NOMO-1 (cell line): ENCODE results near the gene TAB3.

Experiments
- DNase-seq, 2 experiments: peaks; one replicate each; lab custom pipeline; 2025; ENCODE audit not compliant: unreplicated experiment in 2 of 2; lab: John Stamatoyannopoulos, UW

TAB3 gene

GRCh38 chrX:30889147-30890140 lies at the start of gene TAB3:
TSS of gene TAB3 (minus strand) at chrX:30889254. CDS start at chrX:30859588, 29,666 bp downstream.
- DNase-seq: peak; percentile 91 to 92

GRCh38 chrX:30938295-30938694 lies 49.2 kb upstream of the TAB3 start:
- DNase-seq: no peak

GRCh38 chrX:30935985-30936384 lies 46.9 kb upstream of the TAB3 start:
- DNase-seq: peak in 1 of 2 experiments; percentile 3

GRCh38 chrX:30931920-30932319 lies 42.9 kb upstream of the TAB3 start:
- DNase-seq: peak; percentile 28 to 53

GRCh38 chrX:30930679-30931078 lies 41.6 kb upstream of the TAB3 start:
- DNase-seq: no peak

- DNase-seq: no peak
Measured at GRCh38 chrX:30930143-30930542, 41.1 kb upstream of the TAB3 start.

GRCh38 chrX:30920271-30920670 lies 31.2 kb upstream of the TAB3 start:
- no peak for DNase-seq

GRCh38 chrX:30918480-30918879 lies 29.4 kb upstream of the TAB3 start:
- no peak for DNase-seq

GRCh38 chrX:30913492-30913891 lies 24.4 kb upstream of the TAB3 start:
- DNase-seq: no peak

- peak; percentile 82 to 95 for DNase-seq
Measured at GRCh38 chrX:30910124-30910860, 21.2 kb upstream of the TAB3 start.

GRCh38 chrX:30906726-30907125 lies 17.7 kb upstream of the TAB3 start:
- no peak for DNase-seq

GRCh38 chrX:30905321-30905720 lies 16.3 kb upstream of the TAB3 start:
- no peak for DNase-seq

- DNase-seq: no peak
Measured at GRCh38 chrX:30904632-30905031, 15.6 kb upstream of the TAB3 start.

GRCh38 chrX:30904186-30904585 lies 15.1 kb upstream of the TAB3 start:
- DNase-seq: no peak

- no peak for DNase-seq
Measured at GRCh38 chrX:30900227-30900626, 11.2 kb upstream of the TAB3 start.

- no peak for DNase-seq
Measured at GRCh38 chrX:30898886-30899285, 9.8 kb upstream of the TAB3 start.

GRCh38 chrX:30895370-30895769 lies 6.3 kb upstream of the TAB3 start:
- no peak for DNase-seq

- DNase-seq: no peak
Measured at GRCh38 chrX:30893206-30893605, 4.2 kb upstream of the TAB3 start.

- DNase-seq: no peak
Measured at GRCh38 chrX:30892591-30892990, 3.5 kb upstream of the TAB3 start.

GRCh38 chrX:30888526-30889146 lies 418 bp downstream of the TAB3 start:
- no peak for DNase-seq

GRCh38 chrX:30887721-30888120 lies 1.3 kb downstream of the TAB3 start:
- no peak for DNase-seq
